Measurements from ENCODE around the gene CRB1. TPM values are rescaled to one million over a fixed set of nuclear protein-coding genes. Genes with fewer than 3 reads are reported as not detected.
"Not testable (repeated sequence)": the region's sequence is repeated elsewhere in the genome, so short reads cannot be mapped to it uniquely, and the experiment has no call there.

Gene CRB1
- total RNA-seq, 3 donors from 2014 or later: not detected

- Mint-ChIP-seq H3K4me3 (no peak overlapping the region), H3K9me3 (no peaks in the 10 kb centered on the region), H3K36me3 (ENCODE audit: insufficient read depth) (no peaks in the 10 kb centered on the region), H3K4me1 (ENCODE audit: low read depth) (peaks cover under 1% of the 10 kb centered on the region), H3K27me3 (ENCODE audit: low read depth) (peaks cover 4% of the 10 kb centered on the region)
- ATAC-seq (no peak), DNase-seq (no peak)
These were observed 218.9 kb downstream of the CRB1 start for GRCh38 chr1:197486946-197487345.

- H3K36me3 Mint-ChIP-seq (ENCODE audit: insufficient read depth): not testable (repeated sequence)
These were observed 223.5 kb downstream of the CRB1 start for GRCh38 chr1:197491505-197491904.

GRCh38 chr1:197496722-197497121, 228.7 kb downstream of the CRB1 start:
- Mint-ChIP-seq H3K4me3 (no peak overlapping the region), H3K36me3 (ENCODE audit: insufficient read depth) (no peaks in the 10 kb centered on the region), H3K4me1 (ENCODE audit: low read depth) (no peaks in the 10 kb centered on the region), H3K9me3 (no peaks in the 10 kb centered on the region), H3K27me3 (ENCODE audit: low read depth) (no peaks in the 10 kb centered on the region)
- ATAC-seq: no peak
- no peak for DNase-seq

More at GRCh38 chr1:197491505-197491904, 223.5 kb downstream of the CRB1 start:
- not testable (repeated sequence) for H3K4me1 Mint-ChIP-seq (ENCODE audit: low read depth); H3K4me3 Mint-ChIP-seq; DNase-seq; ATAC-seq; H3K27me3 Mint-ChIP-seq (ENCODE audit: low read depth); H3K9me3 Mint-ChIP-seq

GRCh38 chr1:197510691-197511378, 242.8 kb downstream of the CRB1 start:
- ATAC-seq: no peak
- no peak overlapping the region for H3K4me3 Mint-ChIP-seq
- peaks cover 17% of the 10 kb centered on the region for H3K36me3 Mint-ChIP-seq (ENCODE audit: insufficient read depth)
- no peaks in the 10 kb centered on the region for H3K4me1 Mint-ChIP-seq (ENCODE audit: low read depth)
- no peak for DNase-seq
- no peaks in the 10 kb centered on the region for H3K9me3 Mint-ChIP-seq
- H3K27me3 Mint-ChIP-seq (ENCODE audit: low read depth): no peaks in the 10 kb centered on the region

GRCh38 chr1:197515421-197515820, 247.4 kb downstream of the CRB1 start:
- Mint-ChIP-seq H3K36me3 (ENCODE audit: insufficient read depth) (peaks cover 13% of the 10 kb centered on the region), H3K4me1 (ENCODE audit: low read depth) (no peaks in the 10 kb centered on the region), H3K4me3 (no peak overlapping the region), H3K9me3 (no peaks in the 10 kb centered on the region), H3K27me3 (ENCODE audit: low read depth) (no peaks in the 10 kb centered on the region)
- DNase-seq: no peak
- no peak for ATAC-seq

GRCh38 chr1:197519741-197520334, 251.8 kb downstream of the CRB1 start:
- H3K4me1 Mint-ChIP-seq (ENCODE audit: low read depth): peaks cover 3% of the 10 kb centered on the region
- no peaks in the 10 kb centered on the region for H3K27me3 Mint-ChIP-seq (ENCODE audit: low read depth)
- ATAC-seq (no peak), DNase-seq (no peak)
- H3K36me3 Mint-ChIP-seq (ENCODE audit: insufficient read depth): peaks cover 3% of the 10 kb centered on the region
- no peak overlapping the region for H3K4me3 Mint-ChIP-seq
- H3K9me3 Mint-ChIP-seq: no peaks in the 10 kb centered on the region

GRCh38 chr1:197521118-197521739, 253.2 kb downstream of the CRB1 start:
- peaks cover 3% of the 10 kb centered on the region for H3K4me1 Mint-ChIP-seq (ENCODE audit: low read depth)
- no peaks in the 10 kb centered on the region for H3K27me3 Mint-ChIP-seq (ENCODE audit: low read depth)
- H3K4me3 Mint-ChIP-seq: no peak overlapping the region
- no peak for DNase-seq
- no peaks in the 10 kb centered on the region for H3K9me3 Mint-ChIP-seq
- peak; percentile 51 to 58 for ATAC-seq
- peaks cover 3% of the 10 kb centered on the region for H3K36me3 Mint-ChIP-seq (ENCODE audit: insufficient read depth)

GRCh38 chr1:197526736-197527371, 258.8 kb downstream of the CRB1 start:
- no peak for DNase-seq
- Mint-ChIP-seq H3K4me3 (no peak overlapping the region), H3K9me3 (no peaks in the 10 kb centered on the region), H3K27me3 (ENCODE audit: low read depth) (no peaks in the 10 kb centered on the region), H3K36me3 (ENCODE audit: insufficient read depth) (no peaks in the 10 kb centered on the region), H3K4me1 (ENCODE audit: low read depth) (no peaks in the 10 kb centered on the region)
- no peak for ATAC-seq

Other genes with a start within 250 kb of the CRB1 start
- not detected for gene F13B, start 201.0 kb upstream of the CRB1 start, total RNA-seq
- gene ASPM, start 121.6 kb upstream of the CRB1 start, total RNA-seq: 1 to 10 TPM; 1.2 to 1.7 (median 1.4) TPM
- gene ZBTB41, start 67.0 kb upstream of the CRB1 start, total RNA-seq: 1 to 10 TPM; 2.5 TPM